ENCODE data around the gene STK39.
A peak's percentile ranks its signal among the peaks of the same experiment; 100 is the strongest.
"Not testable (repeated sequence)": the region's sequence is repeated elsewhere in the genome, so short reads cannot be mapped to it uniquely, and the experiment has no call there.

STK39 gene

GRCh38 chr2:168247341-168248261 is at the start of gene STK39:
STK39 (minus strand) TSS chr2:168247595; CDS start chr2:168247435, 160 bp downstream.
- Mint-ChIP-seq H3K4me3 (peak within 1 kb of the TSS; percentile 95), H3K27me3 (ENCODE audit: low read depth) (peaks cover 4% of the 10 kb centered on the region), H3K4me1 (ENCODE audit: low read depth) (peaks cover 37% of the 10 kb centered on the region), H3K27ac (peak within 1 kb of the TSS; percentile 97), H3K9me3 (no peaks in the 10 kb centered on the region), H3K36me3 (ENCODE audit: low read depth) (peaks cover 14% of the 10 kb centered on the region)
- peak; percentile 81 for DNase-seq (ENCODE audit: low spot score)

- Mint-ChIP-seq H3K9me3 (peaks cover 7% of the 10 kb centered on the region), H3K27ac (no peak overlapping the region), H3K4me1 (ENCODE audit: low read depth) (no peaks in the 10 kb centered on the region), H3K4me3 (no peak overlapping the region), H3K36me3 (ENCODE audit: low read depth) (no peaks in the 10 kb centered on the region), H3K27me3 (ENCODE audit: low read depth) (peaks cover 8% of the 10 kb centered on the region)
- no peak for DNase-seq (ENCODE audit: low spot score)
Observed at GRCh38 chr2:168295051-168295450, 47.7 kb upstream of the STK39 start.

- DNase-seq (ENCODE audit: low spot score) = no peak
- H3K9me3 Mint-ChIP-seq = peaks cover 7% of the 10 kb centered on the region
- H3K27ac Mint-ChIP-seq = no peak overlapping the region
- H3K4me1 Mint-ChIP-seq (ENCODE audit: low read depth) = no peaks in the 10 kb centered on the region
- H3K36me3 Mint-ChIP-seq (ENCODE audit: low read depth) = no peaks in the 10 kb centered on the region
- peaks cover 8% of the 10 kb centered on the region for H3K27me3 Mint-ChIP-seq (ENCODE audit: low read depth)
- H3K4me3 Mint-ChIP-seq = no peak overlapping the region
Observed at GRCh38 chr2:168294409-168294808, 47.0 kb upstream of the STK39 start.

GRCh38 chr2:168293766-168294165 is 46.4 kb upstream of the STK39 start:
- peaks cover 8% of the 10 kb centered on the region for H3K27me3 Mint-ChIP-seq (ENCODE audit: low read depth)
- peaks cover 7% of the 10 kb centered on the region for H3K9me3 Mint-ChIP-seq
- no peak for DNase-seq (ENCODE audit: low spot score)
- H3K36me3 Mint-ChIP-seq (ENCODE audit: low read depth) = no peaks in the 10 kb centered on the region
- no peak overlapping the region for H3K27ac Mint-ChIP-seq
- H3K4me3 Mint-ChIP-seq = no peak overlapping the region
- H3K4me1 Mint-ChIP-seq (ENCODE audit: low read depth) = no peaks in the 10 kb centered on the region

GRCh38 chr2:168290391-168290790 is 43.0 kb upstream of the STK39 start:
- no peaks in the 10 kb centered on the region for H3K36me3 Mint-ChIP-seq (ENCODE audit: low read depth)
- no peak overlapping the region for H3K4me3 Mint-ChIP-seq
- no peaks in the 10 kb centered on the region for H3K27me3 Mint-ChIP-seq (ENCODE audit: low read depth)
- no peak overlapping the region for H3K27ac Mint-ChIP-seq
- H3K9me3 Mint-ChIP-seq = peaks cover 7% of the 10 kb centered on the region
- H3K4me1 Mint-ChIP-seq (ENCODE audit: low read depth) = no peaks in the 10 kb centered on the region
- DNase-seq (ENCODE audit: low spot score) = no peak

- Mint-ChIP-seq H3K4me1 (ENCODE audit: low read depth) (no peaks in the 10 kb centered on the region), H3K27ac (no peak overlapping the region), H3K9me3 (peaks cover 7% of the 10 kb centered on the region), H3K27me3 (ENCODE audit: low read depth) (no peaks in the 10 kb centered on the region), H3K4me3 (no peak overlapping the region), H3K36me3 (ENCODE audit: low read depth) (no peaks in the 10 kb centered on the region)
- DNase-seq (ENCODE audit: low spot score) = no peak
Observed at GRCh38 chr2:168289880-168290279, 42.5 kb upstream of the STK39 start.

- Mint-ChIP-seq H3K4me1 (ENCODE audit: low read depth) (no peaks in the 10 kb centered on the region), H3K36me3 (ENCODE audit: low read depth) (no peaks in the 10 kb centered on the region), H3K27me3 (ENCODE audit: low read depth) (peaks cover 5% of the 10 kb centered on the region), H3K27ac (no peak overlapping the region), H3K9me3 (no peaks in the 10 kb centered on the region), H3K4me3 (no peak overlapping the region)
- no peak for DNase-seq (ENCODE audit: low spot score)
Observed at GRCh38 chr2:168286535-168286934, 39.1 kb upstream of the STK39 start.

GRCh38 chr2:168278424-168278888 is 31.1 kb upstream of the STK39 start:
- no peaks in the 10 kb centered on the region for H3K36me3 Mint-ChIP-seq (ENCODE audit: low read depth)
- peaks cover 40% of the 10 kb centered on the region for H3K27me3 Mint-ChIP-seq (ENCODE audit: low read depth)
- no peaks in the 10 kb centered on the region for H3K9me3 Mint-ChIP-seq
- no peak for DNase-seq (ENCODE audit: low spot score)
- no peak overlapping the region for H3K4me3 Mint-ChIP-seq
- no peak overlapping the region for H3K27ac Mint-ChIP-seq
- H3K4me1 Mint-ChIP-seq (ENCODE audit: low read depth) = no peaks in the 10 kb centered on the region

GRCh38 chr2:168277276-168277675 is 29.9 kb upstream of the STK39 start:
- no peak overlapping the region for H3K4me3 Mint-ChIP-seq
- no peak for DNase-seq (ENCODE audit: low spot score)
- no peaks in the 10 kb centered on the region for H3K9me3 Mint-ChIP-seq
- H3K36me3 Mint-ChIP-seq (ENCODE audit: low read depth) = no peaks in the 10 kb centered on the region
- H3K27me3 Mint-ChIP-seq (ENCODE audit: low read depth) = peaks cover 38% of the 10 kb centered on the region
- no peak overlapping the region for H3K27ac Mint-ChIP-seq
- no peaks in the 10 kb centered on the region for H3K4me1 Mint-ChIP-seq (ENCODE audit: low read depth)

GRCh38 chr2:168272225-168272624 is 24.8 kb upstream of the STK39 start:
- no peaks in the 10 kb centered on the region for H3K36me3 Mint-ChIP-seq (ENCODE audit: low read depth)
- H3K9me3 Mint-ChIP-seq = no peaks in the 10 kb centered on the region
- H3K4me3 Mint-ChIP-seq = no peak overlapping the region
- DNase-seq (ENCODE audit: low spot score) = no peak
- H3K27me3 Mint-ChIP-seq (ENCODE audit: low read depth) = peaks cover 12% of the 10 kb centered on the region
- no peak overlapping the region for H3K27ac Mint-ChIP-seq
- no peaks in the 10 kb centered on the region for H3K4me1 Mint-ChIP-seq (ENCODE audit: low read depth)

GRCh38 chr2:168262926-168263325 is 15.5 kb upstream of the STK39 start:
- not testable (repeated sequence) for H3K27ac Mint-ChIP-seq; H3K4me3 Mint-ChIP-seq; DNase-seq (ENCODE audit: low spot score); H3K27me3 Mint-ChIP-seq (ENCODE audit: low read depth); H3K36me3 Mint-ChIP-seq (ENCODE audit: low read depth); H3K4me1 Mint-ChIP-seq (ENCODE audit: low read depth)
- H3K9me3 Mint-ChIP-seq = peaks cover 21% of the 10 kb centered on the region

- no peak overlapping the region for H3K4me3 Mint-ChIP-seq
- H3K36me3 Mint-ChIP-seq (ENCODE audit: low read depth) = no peaks in the 10 kb centered on the region
- H3K4me1 Mint-ChIP-seq (ENCODE audit: low read depth) = peaks cover 2% of the 10 kb centered on the region
- no peak for DNase-seq (ENCODE audit: low spot score)
- H3K9me3 Mint-ChIP-seq = peaks cover 19% of the 10 kb centered on the region
- no peaks in the 10 kb centered on the region for H3K27me3 Mint-ChIP-seq (ENCODE audit: low read depth)
- no peak overlapping the region for H3K27ac Mint-ChIP-seq
Observed at GRCh38 chr2:168256448-168256847, 9.1 kb upstream of the STK39 start.

- no peak overlapping the region for H3K27ac Mint-ChIP-seq
- no peaks in the 10 kb centered on the region for H3K36me3 Mint-ChIP-seq (ENCODE audit: low read depth)
- H3K4me3 Mint-ChIP-seq = no peak overlapping the region
- H3K4me1 Mint-ChIP-seq (ENCODE audit: low read depth) = peaks cover 2% of the 10 kb centered on the region
- no peak for DNase-seq (ENCODE audit: low spot score)
- H3K9me3 Mint-ChIP-seq = peaks cover 16% of the 10 kb centered on the region
- no peaks in the 10 kb centered on the region for H3K27me3 Mint-ChIP-seq (ENCODE audit: low read depth)
Observed at GRCh38 chr2:168255866-168256265, 8.5 kb upstream of the STK39 start.

GRCh38 chr2:168255103-168255502 is 7.7 kb upstream of the STK39 start:
- Mint-ChIP-seq H3K9me3 (peaks cover 16% of the 10 kb centered on the region), H3K36me3 (ENCODE audit: low read depth) (no peaks in the 10 kb centered on the region), H3K4me3 (no peak overlapping the region), H3K27ac (no peak overlapping the region), H3K27me3 (ENCODE audit: low read depth) (no peaks in the 10 kb centered on the region), H3K4me1 (ENCODE audit: low read depth) (peaks cover 2% of the 10 kb centered on the region)
- no peak for DNase-seq (ENCODE audit: low spot score)
